ENCODE data around the gene CDK10. TPM values are rescaled to one million over a fixed set of nuclear protein-coding genes. Genes with fewer than 3 reads are reported as not detected.

The CDK10 gene
- total and polyA plus RNA-seq, 7 donors: 23.0 to 47.8 (median 31.5) TPM

DNA sequence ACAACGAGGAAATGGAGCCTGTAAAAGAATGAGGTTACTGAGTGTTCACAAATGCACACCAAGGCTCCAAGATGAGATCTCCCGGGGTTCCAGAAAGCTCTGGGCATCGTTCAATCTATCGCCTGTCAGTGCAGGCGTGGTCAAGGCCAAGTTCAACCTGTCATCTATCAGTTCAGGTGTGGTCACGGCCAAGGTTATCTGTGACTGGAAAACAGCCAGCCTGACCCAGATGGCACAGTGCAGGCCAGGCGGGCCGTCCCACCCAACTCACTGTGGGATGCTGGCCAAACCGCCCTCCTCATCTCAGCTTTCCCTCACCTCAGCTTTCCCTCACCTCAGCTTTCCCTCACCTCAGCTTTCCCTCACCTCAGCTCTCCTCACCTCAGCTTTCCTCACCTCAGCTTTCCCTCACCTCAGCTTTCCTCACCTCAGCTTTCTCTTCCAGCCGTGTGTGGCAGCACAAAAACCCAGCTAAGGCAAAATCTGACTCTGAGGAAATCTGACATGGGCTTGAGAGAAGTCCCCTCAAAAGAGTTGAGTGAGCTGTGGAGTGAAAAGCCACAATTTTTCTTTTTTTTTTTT lies 31.3 kb upstream of the CDK10 start:
- no peak overlapping the region for H3K27ac ChIP-seq
- DNase-seq (no peak), ATAC-seq (no peak)
- intact Hi-C loops (cut with DNase I): no loop called here
- no peaks in the 10 kb centered on the region for H3K9me3 ChIP-seq
- no peaks in the 10 kb centered on the region for H3K27me3 ChIP-seq (ENCODE audit: insufficient read depth in 3 of 3, low read length in 2 of 3)
- 76 to 86% (median 85%) methylated on average over 10 of the region's 10 CpGs for WGBS, 3 donors
- TF ChIP-seq, protein P1, sequence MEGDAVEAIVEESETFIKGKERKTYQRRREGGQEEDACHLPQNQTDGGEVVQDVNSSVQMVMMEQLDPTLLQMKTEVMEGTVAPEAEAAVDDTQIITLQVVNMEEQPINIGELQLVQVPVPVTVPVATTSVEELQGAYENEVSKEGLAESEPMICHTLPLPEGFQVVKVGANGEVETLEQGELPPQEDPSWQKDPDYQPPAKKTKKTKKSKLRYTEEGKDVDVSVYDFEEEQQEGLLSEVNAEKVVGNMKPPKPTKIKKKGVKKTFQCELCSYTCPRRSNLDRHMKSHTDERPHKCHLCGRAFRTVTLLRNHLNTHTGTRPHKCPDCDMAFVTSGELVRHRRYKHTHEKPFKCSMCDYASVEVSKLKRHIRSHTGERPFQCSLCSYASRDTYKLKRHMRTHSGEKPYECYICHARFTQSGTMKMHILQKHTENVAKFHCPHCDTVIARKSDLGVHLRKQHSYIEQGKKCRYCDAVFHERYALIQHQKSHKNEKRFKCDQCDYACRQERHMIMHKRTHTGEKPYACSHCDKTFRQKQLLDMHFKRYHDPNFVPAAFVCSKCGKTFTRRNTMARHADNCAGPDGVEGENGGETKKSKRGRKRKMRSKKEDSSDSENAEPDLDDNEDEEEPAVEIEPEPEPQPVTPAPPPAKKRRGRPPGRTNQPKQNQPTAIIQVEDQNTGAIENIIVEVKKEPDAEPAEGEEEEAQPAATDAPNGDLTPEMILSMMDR (IDR thresholded peaks at IDR 0.05): no peak
- peaks cover 16% of the 10 kb centered on the region for H3K4me1 ChIP-seq
- no peak overlapping the region for H3K4me3 ChIP-seq
- H3K36me3 ChIP-seq (ENCODE audit: insufficient read depth in 1 of 2, low read depth in 1 of 2): peaks cover 2 to 28% of the 10 kb centered on the region in 2 donors

DNA sequence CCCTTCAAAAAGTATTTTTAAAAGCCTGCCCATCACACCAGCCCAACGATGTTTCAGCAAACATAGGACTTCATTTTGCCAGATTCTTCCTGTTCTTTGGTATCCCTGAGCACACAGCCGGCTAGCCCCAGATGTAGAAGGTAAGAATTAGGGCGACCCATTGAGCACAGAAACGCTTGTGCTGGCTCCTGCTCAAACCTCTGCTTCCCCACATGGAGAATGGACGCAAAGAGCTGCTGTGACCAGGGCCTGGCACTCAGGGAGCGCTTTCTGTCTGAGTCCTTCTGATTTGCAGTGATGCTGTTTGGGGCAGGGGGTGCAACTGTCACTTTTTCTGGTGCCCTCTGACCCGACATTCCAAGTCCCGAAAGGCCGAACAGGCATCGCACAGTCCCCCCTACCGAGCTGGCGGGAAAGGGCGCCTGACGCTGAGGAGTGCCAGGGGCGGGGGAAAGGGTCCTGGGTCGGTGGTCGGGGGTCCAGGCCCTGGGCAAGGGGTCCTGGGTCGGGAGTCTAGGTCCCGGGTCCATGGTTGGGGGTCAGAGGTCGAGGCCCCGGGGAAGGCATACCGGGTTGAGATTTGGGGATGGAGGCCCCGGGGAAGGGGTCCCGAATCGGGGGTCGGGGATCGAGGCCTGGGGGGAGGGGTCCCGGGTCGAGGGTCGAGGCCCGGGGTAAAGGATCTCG lies 29.9 kb upstream of the CDK10 start:
- TF ChIP-seq, protein P1 (IDR thresholded peaks at IDR 0.05): no peak
- peak overlapping the region; percentile 99 for H3K4me3 ChIP-seq
- intact Hi-C loops (cut with DNase I): loop anchor here in 1 of 2 donors (1.0 kb wide), 1 partner anchor 65 kb away; the partner anchor contains the start of gene ZNF276
- WGBS, 3 donors: 31 to 36% (median 32%) methylated on average over 29 to 32 of the region's 32 CpGs
- H3K27me3 ChIP-seq (ENCODE audit: insufficient read depth in 3 of 3, low read length in 2 of 3): no peaks in the 10 kb centered on the region
- no peaks in the 10 kb centered on the region for H3K9me3 ChIP-seq
- no peak for ATAC-seq
- H3K36me3 ChIP-seq (ENCODE audit: insufficient read depth in 1 of 2, low read depth in 1 of 2): peaks cover 2 to 24% of the 10 kb centered on the region in 2 donors
- peak overlapping the region; percentile 91 for H3K27ac ChIP-seq
- peaks cover 16% of the 10 kb centered on the region for H3K4me1 ChIP-seq
- DNase-seq: no peak

DNA sequence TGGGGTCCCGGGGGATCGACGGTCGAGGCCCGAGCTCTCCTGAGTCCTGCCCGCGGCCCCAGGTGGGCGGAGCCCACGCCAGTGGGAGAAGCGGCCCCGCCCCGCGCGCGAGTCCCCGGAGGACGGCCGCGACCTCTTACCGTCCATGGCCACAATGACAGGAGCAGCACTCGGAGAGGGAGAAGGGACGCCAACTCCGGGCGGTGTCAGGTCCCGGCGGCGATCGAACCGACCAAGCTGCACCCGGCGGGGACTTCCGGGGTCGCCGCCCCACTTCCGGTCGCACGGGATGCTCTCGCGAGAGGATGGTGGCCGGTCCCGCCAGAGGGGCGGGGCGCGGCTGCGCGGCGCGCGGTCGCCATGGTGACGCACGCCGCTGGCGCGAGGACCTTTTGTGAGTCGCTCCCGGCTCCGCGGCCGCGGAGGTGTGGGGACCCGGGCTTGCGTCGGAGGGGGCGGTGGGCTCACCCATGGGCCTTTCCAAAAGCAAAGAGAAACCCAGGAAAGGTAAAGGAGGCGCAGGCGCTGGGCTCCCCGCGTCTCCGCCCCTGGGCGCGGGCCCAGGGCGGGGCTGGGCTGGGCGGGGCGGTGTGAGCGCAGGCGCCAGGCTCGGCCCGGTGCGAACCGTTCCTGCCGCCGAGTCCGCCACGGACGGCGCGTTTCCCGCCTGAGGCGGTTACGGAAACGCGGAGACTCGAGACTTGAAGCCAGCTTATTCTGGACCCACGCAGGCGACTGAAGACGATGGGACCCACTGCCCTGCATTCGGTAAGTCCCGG lies 28.9 kb upstream of the CDK10 start, which contains the start of the genes CHMP1A and SPATA33:
TSS of gene CHMP1A (minus strand) at position 267 of the 779 bp plus-strand sequence. CDS start at position 147, 120 bp downstream.
TSS of gene SPATA33 (plus strand) at position 395 of the 779 bp plus-strand sequence. CDS start at position 471, 76 bp downstream.
- H3K36me3 ChIP-seq (ENCODE audit: insufficient read depth in 1 of 2, low read depth in 1 of 2): peaks cover 1 to 19% of the 10 kb centered on the region in 2 donors
- no peaks in the 10 kb centered on the region for H3K9me3 ChIP-seq
- H3K27me3 ChIP-seq (ENCODE audit: insufficient read depth in 3 of 3, low read length in 2 of 3): no peaks in the 10 kb centered on the region
- peak within 1 kb of the TSS; percentile 99 for H3K4me3 ChIP-seq
- TF ChIP-seq, protein P1 (IDR thresholded peaks at IDR 0.05): no peak
- 0 to 1% (median 0%) methylated on average over 62 to 99 of the region's 99 CpGs for WGBS, 3 donors
- intact Hi-C loops (cut with DNase I): loop anchor here in 1 of 2 donors (1.0 kb wide), 1 partner anchor 64 kb away; the partner anchor contains the start of gene ZNF276
- H3K4me1 ChIP-seq: peaks cover 16% of the 10 kb centered on the region
- DNase-seq (peak; percentile 93 to 96), ATAC-seq (peak; percentile 98 to 99 (median 99))
- H3K27ac ChIP-seq: peak within 1 kb of the TSS; percentile 91

DNA sequence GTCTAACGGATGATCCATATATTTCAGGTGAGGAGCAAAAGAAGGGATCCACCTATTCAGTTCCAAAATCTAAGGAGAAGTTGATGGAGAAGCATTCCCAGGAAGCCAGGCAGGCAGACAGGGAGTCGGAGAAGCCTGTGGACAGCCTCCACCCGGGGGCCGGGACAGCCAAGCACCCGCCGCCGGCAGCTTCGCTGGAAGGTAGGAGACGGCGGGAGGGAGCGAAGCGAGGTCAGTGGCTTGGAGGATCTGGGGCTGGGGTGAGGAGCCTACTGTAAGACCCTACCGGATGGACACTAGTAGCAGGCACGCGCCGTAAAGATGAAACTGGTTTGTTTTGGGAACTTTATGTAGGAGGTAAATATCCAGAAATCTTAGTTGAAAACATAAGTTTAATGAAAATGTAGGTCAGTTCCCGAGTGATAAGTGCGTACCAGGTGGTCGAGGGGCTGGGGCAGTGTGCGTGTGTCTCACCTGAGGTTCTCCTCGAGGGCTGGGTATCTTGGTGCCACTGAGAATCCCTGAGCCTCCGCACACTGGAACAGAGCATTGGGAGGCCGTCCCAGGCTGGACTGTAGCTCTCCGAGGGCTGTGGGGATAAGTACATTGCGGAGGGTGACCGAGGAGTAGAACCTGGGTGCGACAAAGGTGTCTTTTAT lies 28.1 kb upstream of the CDK10 start:
- DNase-seq (no peak), ATAC-seq (no peak)
- peaks cover 16% of the 10 kb centered on the region for H3K4me1 ChIP-seq
- TF ChIP-seq, protein P1 (IDR thresholded peaks at IDR 0.05): no peak
- WGBS, 3 donors: 13 to 16% (median 15%) methylated on average over 27 of the region's 27 CpGs
- peak overlapping the region; percentile 99 for H3K4me3 ChIP-seq
- intact Hi-C loops (cut with DNase I): no loop called here
- H3K27me3 ChIP-seq (ENCODE audit: insufficient read depth in 3 of 3, low read length in 2 of 3): no peaks in the 10 kb centered on the region
- H3K27ac ChIP-seq: peak overlapping the region; percentile 91
- no peaks in the 10 kb centered on the region for H3K9me3 ChIP-seq
- H3K36me3 ChIP-seq (ENCODE audit: insufficient read depth in 1 of 2, low read depth in 1 of 2): peaks cover 0 to 18% of the 10 kb centered on the region in 2 donors
